ENCODE data around the gene RAB1B.
A peak's percentile ranks its signal among the peaks of the same experiment; 100 is the strongest.
"Not testable (repeated sequence)": the region's sequence is repeated elsewhere in the genome, so short reads cannot be mapped to it uniquely, and the experiment has no call there.

Gene RAB1B

DNA sequence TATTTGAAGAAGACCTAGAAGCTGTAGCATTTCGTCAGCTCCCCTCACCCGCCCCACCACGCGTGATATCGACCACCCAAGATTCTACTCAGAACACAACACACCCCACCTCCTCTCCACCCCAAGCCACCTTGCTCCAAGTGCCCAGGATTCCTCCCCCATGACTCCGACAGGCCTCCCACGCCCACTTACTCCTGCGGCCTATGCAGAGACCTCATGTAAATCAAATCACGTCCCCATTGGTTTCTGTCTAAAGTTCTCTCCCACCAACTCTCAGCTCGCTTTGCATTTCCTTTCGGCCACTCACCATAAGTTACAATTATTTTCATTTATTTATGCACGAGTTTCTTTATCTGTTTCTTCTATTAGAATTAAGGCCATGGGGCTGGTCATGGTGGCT, 34.2 kb downstream of the RAB1B start:
- no peak for DNase-seq (ENCODE audit: low read depth in 3 of 3)

DNA sequence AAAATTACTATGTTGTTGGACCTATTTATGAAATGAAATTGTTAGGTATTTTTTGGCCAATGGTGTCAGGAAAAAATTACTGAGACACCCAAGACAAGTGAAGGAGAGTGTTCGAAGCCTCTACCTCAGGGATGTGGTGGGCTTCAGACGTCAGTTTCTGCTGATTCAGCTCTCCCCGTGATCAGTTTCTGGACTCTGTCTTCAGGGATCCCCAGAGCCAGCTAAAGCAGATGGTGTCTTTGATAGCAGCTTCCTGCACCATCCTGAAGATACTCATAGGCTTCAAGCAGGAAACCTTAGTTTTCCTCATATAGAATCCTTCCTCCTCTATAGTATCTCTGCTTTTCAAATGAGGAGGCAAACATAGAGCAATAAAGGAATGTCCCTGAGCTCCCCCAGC, 41.0 kb downstream of the RAB1B start:
- no peak for DNase-seq (ENCODE audit: low read depth in 3 of 3)

DNA sequence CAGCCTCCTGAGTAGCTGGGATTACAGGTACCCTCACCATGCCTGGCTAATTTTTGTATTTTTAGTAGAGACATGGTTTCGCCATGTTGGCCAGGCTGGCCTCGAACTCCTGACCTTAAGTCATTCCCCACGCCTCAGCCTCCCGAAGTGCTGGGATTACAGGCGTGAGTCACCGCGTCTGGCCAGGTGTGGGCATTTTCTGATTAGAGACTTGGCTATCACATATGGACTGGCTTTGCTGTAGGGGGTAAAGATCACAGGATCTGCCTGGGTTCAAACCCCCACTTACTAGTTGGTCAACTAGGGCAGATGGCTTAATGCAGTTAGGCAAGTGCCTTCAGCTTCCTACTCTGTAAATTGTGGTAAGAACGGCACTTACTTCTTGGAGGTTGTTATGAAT, 41.9 kb downstream of the RAB1B start:
- no peak for DNase-seq (ENCODE audit: low read depth in 3 of 3)

DNA sequence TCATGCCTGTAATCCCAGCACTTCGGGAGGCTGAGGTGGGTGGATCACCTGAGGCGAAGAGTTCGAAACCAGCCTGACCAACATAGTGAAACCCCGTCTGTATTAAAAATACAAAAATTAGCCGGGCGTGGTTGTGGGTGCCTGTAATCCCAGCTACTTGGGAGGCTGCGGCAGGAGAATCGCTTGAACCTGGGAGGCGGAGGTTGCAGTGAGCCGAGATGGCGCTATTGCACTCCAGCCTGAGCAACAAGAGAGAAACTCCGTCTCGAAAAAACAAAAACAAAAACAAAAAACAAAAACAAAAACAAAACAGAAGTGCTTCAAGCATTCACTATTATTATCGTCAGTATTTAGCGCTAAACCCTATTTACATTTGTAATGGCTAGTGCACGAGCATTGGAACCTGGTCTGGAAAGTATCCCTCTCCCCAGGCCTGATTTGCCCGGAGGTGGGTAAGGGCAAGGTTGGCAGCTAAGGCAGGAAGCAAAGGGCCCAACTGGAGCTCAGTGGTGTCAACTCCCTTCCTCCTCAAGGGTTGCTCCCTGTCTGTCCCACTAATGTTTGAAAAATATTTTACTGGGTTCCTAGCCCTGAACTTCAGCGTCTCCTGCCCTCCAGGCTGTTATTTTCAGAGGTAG, 42.5 kb downstream of the RAB1B start:
- not testable (repeated sequence) for DNase-seq (ENCODE audit: low read depth in 3 of 3)

DNA sequence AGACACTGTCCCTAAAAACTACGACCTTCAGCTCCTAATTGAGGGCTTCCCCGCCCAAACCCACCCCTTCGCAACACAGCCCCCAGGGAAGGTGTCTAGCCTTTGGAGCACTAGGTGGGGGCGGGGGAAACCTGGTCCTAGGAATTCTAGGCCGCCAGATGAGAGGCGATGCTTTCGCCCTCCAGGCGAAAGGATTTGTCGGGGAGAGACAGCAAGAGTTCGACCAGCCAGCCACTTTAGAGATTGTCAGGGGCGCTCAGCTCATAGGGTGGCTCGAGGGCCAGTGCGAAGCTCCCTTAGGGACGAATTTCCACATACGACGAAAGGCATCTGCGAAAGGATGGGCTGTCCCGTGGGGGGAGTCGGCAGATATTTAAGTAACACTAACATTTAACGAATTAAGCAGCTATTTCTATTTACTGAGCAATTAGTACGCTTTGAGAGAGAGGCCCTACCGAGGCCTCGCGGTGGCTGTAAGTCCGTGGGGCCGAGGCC, 43.1 kb downstream of the RAB1B start:
- no peak for DNase-seq (ENCODE audit: low read depth in 3 of 3)

DNA sequence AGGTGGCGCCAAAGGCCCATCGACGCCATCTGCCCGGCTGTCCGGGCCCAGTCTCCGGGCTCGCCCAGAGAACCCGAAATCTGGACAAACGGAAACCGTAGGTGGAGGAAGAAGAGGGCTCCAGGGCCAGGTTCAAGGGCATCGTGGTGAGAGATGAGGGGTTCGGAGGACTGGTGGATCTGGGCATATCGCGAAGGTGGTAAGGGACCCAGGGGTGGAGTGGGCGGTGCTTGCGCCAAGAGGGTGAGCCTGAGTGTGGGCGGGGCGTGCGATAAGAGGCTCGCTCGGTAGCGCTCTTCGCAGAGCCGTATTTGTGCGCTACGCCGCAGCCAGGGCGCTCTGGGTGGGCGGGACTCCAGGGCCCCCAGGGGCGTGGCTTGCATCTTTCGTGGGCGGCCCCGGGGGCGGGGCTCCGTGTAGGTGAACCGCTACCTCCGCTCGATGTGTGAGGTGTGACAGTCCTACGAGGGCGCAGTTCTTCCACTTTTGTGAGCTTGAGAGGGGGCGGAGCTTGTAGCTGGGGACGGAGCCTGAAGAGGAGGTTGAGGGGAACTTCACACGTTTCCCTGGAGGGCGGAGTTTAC, 43.6 kb downstream of the RAB1B start:
- peak; percentile 80 to 94 (median 94) for DNase-seq (ENCODE audit: low read depth in 3 of 3)

DNA sequence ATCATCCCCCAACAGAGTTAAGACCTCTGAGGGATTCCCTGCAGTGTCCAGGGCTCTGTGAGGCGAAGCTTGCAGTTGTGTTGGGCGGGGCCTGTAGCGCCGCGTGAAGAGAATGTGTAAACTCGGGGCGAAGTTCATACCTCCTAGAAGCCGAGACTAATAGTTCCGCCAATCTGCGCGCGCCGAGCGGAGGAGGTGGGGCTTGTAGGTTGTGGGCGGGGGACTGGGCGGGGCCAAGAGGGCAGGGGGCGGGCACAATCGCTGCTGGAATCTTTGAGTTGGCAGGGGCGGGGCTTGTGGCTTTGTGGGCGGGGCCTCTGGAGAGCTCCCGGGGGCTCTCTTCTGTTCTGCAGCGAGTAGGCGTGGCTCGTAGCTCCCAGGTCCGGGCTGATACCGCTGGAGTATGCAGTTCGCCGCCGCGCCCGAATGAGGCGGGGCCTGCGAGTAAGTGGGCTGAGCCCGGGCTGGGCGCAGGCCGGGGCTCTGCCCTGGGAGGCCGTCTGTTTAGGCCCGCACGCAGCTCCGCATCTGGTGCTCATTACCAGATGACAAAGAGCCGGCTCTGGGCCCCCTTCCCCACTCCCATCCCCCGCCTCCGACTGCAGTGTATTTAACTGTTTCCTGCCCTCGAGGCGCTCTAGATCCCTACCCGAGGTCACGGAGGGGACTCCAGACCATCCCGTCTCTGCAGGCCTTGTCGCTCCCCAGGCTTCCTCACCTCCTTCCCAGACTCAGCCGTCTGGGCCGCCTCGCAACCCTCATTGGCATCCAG, 44.3 kb downstream of the RAB1B start:
- peak; percentile 91 to 93 (median 91) for DNase-seq (ENCODE audit: low read depth in 3 of 3)

DNA sequence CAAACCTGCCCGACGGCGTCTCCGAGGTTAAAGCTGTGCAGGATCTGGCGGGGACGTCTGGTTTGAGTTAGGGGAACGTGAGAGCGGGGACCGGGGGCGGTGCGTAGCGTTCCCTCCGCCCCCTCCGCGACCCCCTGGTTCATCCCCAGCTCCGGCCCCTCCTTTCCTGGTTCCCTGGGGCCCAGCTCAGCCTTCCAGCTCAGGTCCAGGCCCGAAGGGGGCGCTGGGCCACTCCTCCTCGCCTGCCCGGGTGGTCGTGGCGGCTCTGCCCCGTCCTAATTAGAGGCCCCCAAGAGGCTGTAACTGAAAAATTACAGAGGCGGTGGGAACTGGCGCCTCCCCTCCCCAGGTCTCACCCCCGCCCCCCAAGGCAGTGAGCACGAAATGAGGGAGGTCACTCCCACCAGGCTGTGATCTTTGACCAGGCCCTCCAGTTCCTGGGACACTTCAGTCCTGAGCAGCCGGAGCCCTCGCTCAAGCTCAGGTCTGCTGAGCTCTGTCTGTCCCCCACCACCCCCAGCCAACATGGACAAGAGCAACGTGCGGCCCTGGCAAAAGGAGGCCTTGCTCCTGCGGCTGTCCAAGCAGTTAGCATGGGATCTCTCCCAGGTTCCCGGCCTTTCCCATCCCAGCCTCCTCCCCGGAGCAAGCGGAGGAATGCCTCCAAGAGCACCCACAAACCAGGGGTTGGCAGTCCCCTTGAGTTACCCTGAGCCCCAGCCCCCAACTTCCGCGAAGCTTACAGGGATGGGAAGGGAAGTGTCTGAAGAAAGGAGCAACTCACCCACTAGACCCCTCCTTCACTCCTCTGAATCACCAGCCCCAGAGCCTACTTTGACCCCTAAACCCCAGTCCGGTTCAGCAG, 45.1 kb downstream of the RAB1B start:
- DNase-seq (ENCODE audit: low read depth in 3 of 3): no peak

DNA sequence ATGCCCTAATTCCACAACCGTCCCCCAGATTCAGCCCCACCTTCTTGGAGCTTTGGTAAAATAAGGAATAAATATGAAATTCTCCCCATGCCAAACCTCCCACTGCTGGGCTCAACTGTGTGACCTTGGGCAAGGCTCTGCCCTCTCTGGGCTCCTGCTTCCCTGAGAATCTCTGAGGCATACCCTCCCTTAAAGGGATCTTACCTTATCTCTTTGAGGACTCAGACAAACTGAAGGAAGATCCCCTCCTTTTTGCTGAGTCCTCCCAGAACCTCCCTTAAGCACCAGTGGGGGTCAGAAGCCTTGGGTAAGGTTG, 45.7 kb downstream of the RAB1B start:
- no peak for DNase-seq (ENCODE audit: low read depth in 3 of 3)

DNA sequence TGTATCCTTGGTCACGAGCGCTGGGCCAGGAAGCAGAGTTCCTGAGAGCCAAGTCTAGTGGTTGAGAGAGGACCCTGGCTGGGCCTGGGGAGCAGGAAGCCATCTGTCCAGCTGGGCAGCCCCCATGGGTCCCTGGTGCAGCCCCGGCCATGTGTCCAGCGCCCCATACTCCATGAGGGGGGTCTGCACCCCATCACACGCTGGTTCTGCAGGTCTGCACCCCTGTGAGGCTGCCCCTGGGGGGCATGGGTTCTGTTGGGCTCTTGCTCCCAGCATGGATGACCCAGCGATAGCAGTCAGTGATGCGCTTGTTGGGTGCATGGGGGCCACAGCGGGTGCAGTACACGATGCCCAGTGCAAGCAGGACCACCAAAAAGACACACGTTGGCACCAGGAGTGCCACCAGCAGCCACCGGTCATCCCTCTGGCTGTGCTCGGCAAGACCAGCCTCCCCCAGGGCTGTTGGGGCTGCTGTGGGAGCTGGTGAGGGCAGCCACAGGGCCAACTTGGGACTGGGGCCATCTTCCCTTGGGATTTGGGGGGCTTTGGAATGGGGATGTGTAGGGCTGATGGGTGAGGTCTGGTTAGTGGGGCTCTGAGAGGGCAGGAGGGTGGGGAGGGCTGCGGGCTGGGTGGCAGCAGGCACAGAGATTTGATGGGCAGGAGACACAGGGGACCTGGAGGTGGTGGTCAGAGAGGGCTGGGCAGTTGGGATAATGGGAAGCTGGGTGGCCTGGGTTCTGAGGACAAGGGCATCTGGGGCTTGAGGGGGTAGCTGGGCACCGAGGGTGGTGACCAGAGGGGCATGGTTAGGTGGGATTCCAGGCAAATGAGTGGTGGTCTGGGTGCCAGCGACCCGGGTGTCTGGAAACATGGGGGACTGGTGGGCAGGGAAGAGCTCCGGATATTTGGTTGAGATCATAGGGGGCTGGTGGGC, 46.4 kb downstream of the RAB1B start:
- no peak for DNase-seq (ENCODE audit: low read depth in 3 of 3)

DNA sequence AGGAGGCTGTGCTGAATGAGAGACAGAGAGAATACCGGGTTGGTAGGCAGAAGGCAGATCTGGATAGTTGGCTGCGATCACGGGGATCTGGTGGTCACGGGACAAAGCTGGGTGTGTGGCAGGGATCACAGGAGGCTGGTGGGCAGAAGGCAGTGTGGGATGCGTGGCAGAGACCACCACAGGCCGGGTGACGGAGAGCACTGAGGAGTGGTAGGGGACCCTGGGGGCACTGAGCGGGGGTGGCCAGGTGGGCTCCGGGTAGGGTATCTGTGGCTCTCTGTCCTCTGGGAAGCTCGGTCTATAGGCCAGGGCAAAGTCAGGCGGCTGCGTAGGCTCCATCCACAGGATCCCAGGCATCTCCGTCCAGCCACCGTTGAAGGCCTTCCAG, 47.1 kb downstream of the RAB1B start:
- no peak for DNase-seq (ENCODE audit: low read depth in 3 of 3)

DNA sequence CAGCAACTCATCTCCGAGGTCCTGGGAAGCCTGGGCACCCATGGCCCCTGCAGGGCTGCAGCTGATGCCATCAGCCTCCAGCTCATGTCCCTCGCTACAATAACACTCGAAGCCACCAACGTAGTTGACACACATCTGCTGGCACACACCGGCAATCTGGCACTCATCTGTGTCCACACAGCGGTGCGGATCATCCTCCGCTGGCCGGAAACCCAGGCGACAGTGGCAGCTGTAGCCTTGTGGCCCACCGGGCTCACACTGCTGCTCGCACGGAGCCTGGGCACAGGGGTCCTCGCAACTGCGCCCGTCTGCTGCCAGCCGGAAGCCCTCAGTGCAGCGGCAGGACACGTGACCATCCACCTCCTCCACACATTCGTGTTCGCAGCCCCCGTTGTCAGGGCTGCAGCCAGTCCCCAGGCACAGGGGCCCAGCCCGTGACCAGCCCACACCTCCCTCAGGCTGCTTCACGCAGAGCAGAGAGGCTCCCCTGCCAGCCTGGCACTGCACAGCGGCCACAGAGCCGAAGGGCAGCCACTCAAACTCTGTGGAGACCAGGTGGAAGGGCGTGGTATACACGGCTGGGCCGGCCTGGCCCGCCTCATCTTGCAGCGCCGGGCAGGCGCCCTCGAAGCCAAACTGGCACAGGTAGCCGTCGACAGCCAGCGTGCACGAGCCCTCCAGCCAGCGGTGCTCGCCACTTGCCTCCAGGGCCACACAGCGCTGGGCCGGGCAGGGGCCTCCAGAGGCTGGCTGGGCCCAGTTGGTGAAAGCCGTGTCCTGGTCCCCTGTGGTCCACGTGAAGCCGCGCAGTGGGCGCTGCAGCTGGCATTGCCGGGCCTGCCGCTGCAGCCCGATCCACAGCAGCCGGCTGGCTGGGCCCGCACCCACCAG, 47.7 kb downstream of the RAB1B start:
- DNase-seq (ENCODE audit: low read depth in 3 of 3): no peak

DNA sequence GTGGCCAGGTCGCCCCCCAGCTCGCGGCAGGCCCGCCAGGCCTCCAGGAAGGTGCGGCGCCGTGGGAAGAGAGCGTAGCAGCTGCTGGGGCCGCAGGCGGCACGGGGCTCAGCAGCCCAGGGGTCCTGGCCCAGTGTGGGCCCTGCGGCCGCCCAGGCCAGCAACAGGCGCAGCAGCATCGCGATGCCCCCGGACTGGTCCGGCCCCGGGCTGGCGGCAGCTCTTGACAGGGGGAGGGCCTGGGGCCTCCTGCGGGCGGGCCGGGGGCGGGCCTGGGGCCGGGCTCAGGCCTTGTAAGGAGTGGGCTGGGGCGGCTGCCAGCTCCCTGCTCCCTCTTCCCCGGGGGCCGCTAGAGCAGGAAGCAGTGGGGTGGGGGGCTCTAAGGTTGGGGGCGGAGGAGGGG, 48.4 kb downstream of the RAB1B start, which contains the start of gene CD248:
TSS of gene CD248 (minus strand) at position 196 of the 403 bp plus-strand sequence. CDS start at position 179, 17 bp downstream.
- DNase-seq (ENCODE audit: low read depth in 3 of 3): no peak

DNA sequence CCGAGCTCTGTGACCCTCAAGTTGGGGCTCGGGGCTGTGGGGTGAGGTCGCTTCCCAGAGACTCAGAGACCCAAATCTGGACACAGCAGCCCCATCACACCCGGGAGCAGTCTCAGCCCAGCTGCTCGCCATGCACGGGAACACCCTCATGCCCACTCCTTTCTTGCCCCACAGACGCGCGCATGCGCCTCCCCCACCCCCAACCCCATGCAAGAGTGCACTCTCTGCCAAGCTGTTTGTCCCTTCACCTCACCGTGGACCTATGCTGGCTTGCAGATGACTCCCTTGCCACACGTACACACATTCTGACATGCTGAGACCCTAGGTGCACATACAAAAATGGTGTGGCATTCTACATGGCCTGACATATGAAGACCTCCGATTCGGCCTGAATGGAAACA, 48.9 kb downstream of the RAB1B start:
- peak in 1 of 3 experiments; percentile 33 for DNase-seq (ENCODE audit: low read depth in 3 of 3)

DNA sequence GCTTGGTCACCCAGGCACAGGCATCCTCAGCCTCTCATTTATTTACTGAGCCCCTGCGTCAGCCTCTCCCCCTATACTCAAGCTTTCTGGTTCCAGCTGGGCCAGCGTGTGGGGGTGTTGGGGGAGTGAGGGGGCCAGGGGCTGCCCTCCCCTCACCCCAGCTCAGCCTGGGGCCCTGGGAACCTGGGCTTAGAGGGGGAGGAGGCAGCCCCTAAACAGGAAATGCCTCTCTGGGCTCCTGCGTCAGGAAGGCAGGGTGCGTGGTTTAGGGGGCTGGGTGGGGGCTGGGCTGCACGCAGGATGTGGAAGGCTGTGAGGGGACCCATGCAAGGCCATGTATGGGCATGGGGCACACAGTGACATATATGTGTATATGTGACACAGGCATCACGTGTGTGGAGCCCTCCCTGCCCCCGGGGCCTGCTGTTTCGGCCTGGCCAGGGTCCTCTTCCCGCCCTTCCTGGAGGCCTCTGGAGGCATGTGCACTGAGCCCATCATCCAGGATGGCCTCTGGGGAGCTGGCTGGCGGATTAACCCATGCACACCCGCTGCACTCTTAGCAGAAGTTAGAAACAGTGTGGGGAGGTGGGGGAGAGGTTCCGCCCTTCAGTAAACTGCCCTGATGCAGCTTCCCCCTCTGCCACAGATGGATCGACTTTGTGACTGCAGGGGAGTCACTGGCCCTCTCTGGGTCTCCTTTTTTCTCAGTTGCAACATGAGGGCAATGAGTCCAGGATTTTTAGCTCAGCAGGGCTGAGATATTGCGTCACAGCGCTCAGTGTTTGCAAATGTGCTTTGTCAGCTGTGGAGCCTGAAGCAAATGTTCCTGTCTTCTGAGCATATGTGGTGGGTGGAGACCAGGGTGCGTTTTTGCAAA, 49.5 kb downstream of the RAB1B start:
- no peak for DNase-seq (ENCODE audit: low read depth in 3 of 3)

DNA sequence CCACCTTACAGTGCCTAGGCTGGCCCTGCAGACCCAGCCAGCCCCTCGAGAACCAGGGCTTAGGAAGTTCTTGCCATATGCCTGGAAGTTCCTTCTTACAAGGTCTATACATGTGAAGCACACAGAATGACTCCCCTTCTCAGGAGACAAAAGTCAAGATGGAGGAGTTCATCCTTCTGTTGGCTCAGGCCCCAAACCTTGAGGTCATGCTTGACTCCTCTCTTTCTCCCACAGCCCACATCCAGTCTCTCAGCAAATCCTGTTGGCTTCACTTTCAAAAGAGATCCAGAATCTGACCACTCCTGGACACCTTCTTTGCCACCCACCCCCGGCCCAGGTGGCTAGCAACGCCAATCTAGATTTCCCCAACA, 50.1 kb downstream of the RAB1B start:
- DNase-seq (ENCODE audit: low read depth in 3 of 3): no peak

DNA sequence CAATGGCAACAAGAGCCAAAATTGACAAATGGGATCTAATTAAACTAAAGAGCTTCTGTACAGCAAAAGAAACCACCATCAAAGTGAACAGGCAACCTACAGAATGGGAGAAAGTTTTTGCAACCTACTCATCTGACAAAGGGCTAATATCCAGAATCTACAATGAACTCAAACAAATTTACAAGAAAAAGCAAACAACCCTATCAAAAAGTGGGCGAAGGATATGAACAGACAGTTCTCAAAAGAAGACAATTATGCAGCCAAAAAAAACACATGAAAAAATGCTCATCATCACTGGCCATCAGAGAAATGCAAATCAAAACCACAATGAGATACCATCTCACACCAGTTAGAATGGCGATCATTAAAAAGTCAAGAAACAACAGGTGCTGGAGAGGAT, 51.9 kb downstream of the RAB1B start:
- not testable (repeated sequence) for DNase-seq (ENCODE audit: low read depth in 3 of 3)

DNA sequence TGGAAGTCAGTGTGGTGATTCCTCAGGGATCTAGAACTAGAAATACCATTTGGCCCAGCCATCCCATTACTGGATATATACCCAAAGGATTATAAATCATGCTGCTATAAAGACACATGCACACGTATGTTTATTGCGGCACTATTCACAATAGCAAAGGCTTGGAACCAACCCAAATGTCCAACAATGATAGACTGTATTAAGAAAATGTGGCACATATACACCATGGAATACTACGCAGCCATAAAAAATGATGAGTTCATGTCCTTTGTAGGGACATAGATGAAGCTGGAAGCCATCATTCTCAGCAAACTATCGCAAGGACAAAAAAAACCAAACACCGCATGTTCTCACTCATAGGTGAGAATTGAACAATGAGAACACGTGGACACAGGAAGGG, 52.3 kb downstream of the RAB1B start:
- DNase-seq (ENCODE audit: low read depth in 3 of 3): not testable (repeated sequence)

DNA sequence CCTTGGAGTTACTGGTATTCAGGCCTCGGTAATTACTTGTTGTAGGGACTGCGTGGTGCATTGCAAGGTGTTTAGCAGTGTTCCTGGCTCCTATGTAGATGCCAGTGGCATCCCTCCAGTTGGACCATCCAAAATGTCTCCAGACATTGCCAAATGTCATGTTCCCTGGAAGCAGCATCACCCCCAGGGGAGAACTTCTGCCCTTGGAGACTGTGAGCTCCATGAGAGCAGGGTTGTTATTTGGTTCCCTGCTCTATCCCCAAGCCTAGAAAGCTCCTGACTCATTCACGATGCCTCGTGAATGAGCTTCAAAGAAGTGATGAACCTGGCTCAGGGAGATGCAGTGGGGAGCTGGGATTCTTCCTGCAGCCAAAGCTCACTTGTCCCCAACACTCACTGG, 53.2 kb downstream of the RAB1B start:
- DNase-seq (ENCODE audit: low read depth in 3 of 3): no peak

All from stimulated activated CD4-positive, alpha-beta T cell treated with anti-CD3 and anti-CD28 coated beads, TNF-alpha, amount 100 ng/mL, for 24 hours (primary cell).